H1 (cell line): ENCODE results near the gene FBXO8. TPM values are rescaled to one million over a fixed set of nuclear protein-coding genes. Genes with fewer than 3 reads are reported as not detected.

Experiments
- CTCF ChIA-PET: fragments of 300-600 bp; sonication (Branson Sonifier 250); formaldehyde crosslinking; loops from one replicate; lab custom pipeline; 2021; ENCODE audit not compliant: partially characterized antibody; lab: Charles Lee
- POLR2A ChIA-PET: fragments of 300-600 bp; sonication (Branson Sonifier 250); formaldehyde crosslinking; loops from one replicate; lab custom pipeline; 2021; ENCODE audit warnings: inconsistent platforms; ENCODE audit not compliant: partially characterized antibody; lab: Charles Lee
- DNase-seq, 2 experiments: peaks; one replicate each; pipeline versions ENCODE4 v3.0.0 to v3.0.0-alpha.2; 2010 to 2022; ENCODE audit warnings: low spot score in 2 of 2, low read depth in 1 of 2, mixed read lengths in 1 of 2
- FAIRE-seq: peaks from 2 replicates; lab custom pipeline; 2011; peaks lifted over from hg19 to GRCh38; lab: Jason Lieb, UNC
- H2AFZ ChIP-seq: 2 replicates; pipeline ENCODE4 v1.8.1; 2012; ENCODE audit warnings: low read length, inconsistent platforms
- H2AK5ac ChIP-seq: 2 replicates; pipeline ENCODE4 v1.6.1; 2013; ENCODE audit warnings: low read depth, low read length
- H2BK120ac ChIP-seq: replicated peaks from 2 replicates; pipeline ENCODE3; 2013; ENCODE audit warnings: low read depth, low read length, inconsistent platforms
- H2BK12ac ChIP-seq: 2 replicates; pipeline ENCODE4 v1.6.1; 2013; ENCODE audit warnings: low read depth, low read length
- H2BK15ac ChIP-seq: 2 replicates; pipeline ENCODE4 v1.6.1; 2013; ENCODE audit warnings: low read length
- H2BK20ac ChIP-seq: 2 replicates; pipeline ENCODE4 v1.6.1; 2013; ENCODE audit warnings: low read length
- H2BK5ac ChIP-seq: 2 replicates; pipeline ENCODE4 v1.6.1; 2013; ENCODE audit warnings: low read depth, low read length
- H3K14ac ChIP-seq: 2 replicates; pipeline ENCODE4 v1.6.1; 2013; ENCODE audit warnings: inconsistent platforms; ENCODE audit not compliant: insufficient read length
- H3K18ac ChIP-seq: 2 replicates; pipeline ENCODE4 v1.6.1; 2013; ENCODE audit warnings: low read length; ENCODE audit errors: extremely low read depth
- H3K23ac ChIP-seq: 2 replicates; pipeline ENCODE4 v1.6.1; 2013; ENCODE audit warnings: inconsistent platforms; ENCODE audit not compliant: insufficient read length
- H3K23me2 ChIP-seq: 2 replicates; pipeline ENCODE4 v1.6.1; 2013; ENCODE audit warnings: low read depth, low read length
- H3K27ac ChIP-seq: 2 replicates; pipeline ENCODE4 v1.6.1; 2011; ENCODE audit warnings: low read depth, low read length, inconsistent platforms
- H3K27me3 ChIP-seq, 4 experiments: replicated peaks in 1 of 4; 1 replicate in 1 of 4; 2 replicates in 3 of 4; pipeline versions ENCODE4 v1.6.1 to v1.8.1; 2011 to 2013; ENCODE audit warnings: low read length in 3 of 4, mild to moderate bottlenecking in 3 of 4, inconsistent platforms in 2 of 4, mixed read lengths in 2 of 4, moderate library complexity in 1 of 4; ENCODE audit not compliant: control insufficient read depth in 3 of 4, insufficient read depth in 3 of 4; ENCODE audit errors: extremely low read depth in 1 of 4
- H3K36me3 ChIP-seq, 4 experiments: 2 replicates each; pipeline versions ENCODE4 v1.6.1 to v1.8.1; 2011 to 2013; ENCODE audit warnings: mild to moderate bottlenecking in 4 of 4, low read length in 3 of 4, moderate library complexity in 2 of 4, control low read depth in 1 of 4, inconsistent platforms in 1 of 4; ENCODE audit not compliant: insufficient read depth in 4 of 4, control insufficient read depth in 2 of 4
- H3K4ac ChIP-seq: replicated peaks from 2 replicates; pipeline ENCODE3; 2013; ENCODE audit warnings: low read length, low read depth, mixed read lengths, inconsistent platforms; ENCODE audit not compliant: insufficient read length
- H3K4me1 ChIP-seq, 4 experiments: replicated peaks in 1 of 4; 1 replicate in 1 of 4; 2 replicates in 3 of 4; pipeline versions ENCODE4 v1.6.1 to v1.8.1; 2011 to 2013; ENCODE audit warnings: low read length in 3 of 4, inconsistent platforms in 2 of 4, mixed read lengths in 1 of 4; ENCODE audit not compliant: insufficient read depth in 4 of 4, control insufficient read depth in 3 of 4
- H3K4me2 ChIP-seq, 2 experiments: 2 replicates each; pipeline versions ENCODE4 v1.6.1 to v1.8.1; 2011 to 2013; ENCODE audit warnings: low read depth in 2 of 2, low read length in 2 of 2, control low read depth in 1 of 2, inconsistent platforms in 1 of 2, mild to moderate bottlenecking in 1 of 2; ENCODE audit not compliant: insufficient read depth in 1 of 2
- H3K4me3 ChIP-seq, 4 experiments: fragments of 200-600, 300-600 bp in 1 of 4; sonication (generic), shearing (Covaris generic), sonication (Bioruptor Twin) in 1 of 4; 2 replicates each; pipeline versions ENCODE4 v1.5.1 to v1.8.1; 2011 to 2016; ENCODE audit warnings: low read length in 4 of 4, low read depth in 3 of 4, control low read depth in 2 of 4, inconsistent platforms in 2 of 4, mild to moderate bottlenecking in 2 of 4, mixed read lengths in 1 of 4, moderate library complexity in 1 of 4; ENCODE audit not compliant: insufficient read depth in 2 of 4; ENCODE audit errors: extremely low read depth in 1 of 4
- H3K56ac ChIP-seq: replicated peaks from 2 replicates; pipeline ENCODE3; 2013; ENCODE audit warnings: low read depth, mild to moderate bottlenecking, mixed read lengths, low read length, inconsistent platforms; ENCODE audit not compliant: insufficient read length
- H3K79me1 ChIP-seq: 2 replicates; pipeline ENCODE4 v1.6.1; 2013; ENCODE audit warnings: low read depth, low read length, control low read depth
- H3K79me2 ChIP-seq, 2 experiments: 2 replicates each; pipeline versions ENCODE4 v1.6.1 to v1.8.1; 2012 to 2013; ENCODE audit warnings: low read length in 2 of 2, mild to moderate bottlenecking in 2 of 2, inconsistent platforms in 1 of 2; ENCODE audit not compliant: insufficient read depth in 2 of 2, control insufficient read depth in 1 of 2
- H3K9ac ChIP-seq, 4 experiments: replicated peaks in 1 of 4; 1 replicate in 1 of 4; 2 replicates in 3 of 4; pipeline versions ENCODE4 v1.6.1 to v1.8.1; 2011 to 2013; ENCODE audit warnings: low read depth in 3 of 4, low read length in 3 of 4, control low read depth in 2 of 4, mild to moderate bottlenecking in 2 of 4, moderate library complexity in 2 of 4, inconsistent platforms in 1 of 4; ENCODE audit errors: extremely low read depth in 1 of 4
- H3K9me3 ChIP-seq, 2 experiments: 2 replicates each; pipeline versions ENCODE4 v1.6.1 to v1.8.1; 2012 to 2013; ENCODE audit warnings: mild to moderate bottlenecking in 2 of 2, moderate library complexity in 2 of 2, control low read depth in 1 of 2, inconsistent platforms in 1 of 2, low read depth in 1 of 2, low read length in 1 of 2, mixed read lengths in 1 of 2; ENCODE audit not compliant: insufficient read depth in 2 of 2
- H4K20me1 ChIP-seq, 2 experiments: replicated peaks in 1 of 2; 2 replicates each; pipeline versions ENCODE3 to v1.8.1; 2011 to 2013; ENCODE audit warnings: inconsistent platforms in 2 of 2, low read length in 2 of 2, mild to moderate bottlenecking in 1 of 2; ENCODE audit not compliant: insufficient read depth in 2 of 2, control insufficient read depth in 1 of 2
- H4K5ac ChIP-seq: 2 replicates; pipeline ENCODE4 v1.6.1; 2013; ENCODE audit warnings: low read length, low read depth, mixed read lengths, inconsistent platforms; ENCODE audit not compliant: insufficient read length
- H4K8ac ChIP-seq: 2 replicates; pipeline ENCODE4 v1.8.0; 2013; ENCODE audit warnings: mild to moderate bottlenecking, moderate library complexity, low read length, inconsistent platforms; ENCODE audit not compliant: insufficient read depth; ENCODE audit errors: extremely low read depth
- H4K91ac ChIP-seq: replicated peaks from 2 replicates; pipeline ENCODE3; 2013; ENCODE audit warnings: low read length, mixed read lengths, inconsistent platforms; ENCODE audit not compliant: insufficient read length
- BACH1 ChIP-seq: IDR thresholded peaks from 2 replicates; pipeline ENCODE4 v1.6.1; 2012; ENCODE audit warnings: low read length, improper control_type of control experiment
- CTCF ChIP-seq, 3 experiments: IDR thresholded peaks; 1 replicate in 2 of 3; 2 replicates in 1 of 3; pipeline versions ENCODE4 v1.5.1 to v1.6.1; 2011; ENCODE audit warnings: low read length in 3 of 3, mild to moderate bottlenecking in 3 of 3, inconsistent platforms in 2 of 3, low read depth in 1 of 3, moderate library complexity in 1 of 3; ENCODE audit not compliant: insufficient read depth in 1 of 3; ENCODE audit errors: control extremely low read depth in 1 of 3
- FOSL1 ChIP-seq: IDR thresholded peaks from 2 replicates; pipeline ENCODE4 v1.6.1; 2011; ENCODE audit warnings: mild to moderate bottlenecking, low read depth, low read length, moderate library complexity; ENCODE audit not compliant: insufficient read depth
- POLR2A ChIP-seq, 2 experiments: IDR thresholded peaks; 1 replicate in 1 of 2; 2 replicates in 1 of 2; pipeline ENCODE4 v1.6.1; 2011; ENCODE audit warnings: low read depth in 2 of 2, low read length in 2 of 2, mild to moderate bottlenecking in 2 of 2; ENCODE audit errors: control extremely low read depth in 1 of 2
- WGBS, 2 experiments: shearing (Covaris generic) in 1 of 2; methylation state at CpG; one replicate each; pipeline versions ENCODE4 v1.1.6 to v1.1.7; 2013 to 2015; ENCODE audit warnings: low lambda C conversion rate in 2 of 2, mixed read lengths in 2 of 2, inconsistent platforms in 1 of 2, low coverage in 1 of 2, missing lambda C conversion rate in 1 of 2; ENCODE audit not compliant: insufficient replicate concordance in 2 of 2, insufficient coverage in 1 of 2, insufficient read length in 1 of 2; ENCODE audit errors: extremely low coverage in 1 of 2, missing lambda C conversion rate in 1 of 2; 5-methylcytosine and 5-hydroxymethylcytosine counted together
- polyA plus RNA-seq, 7 experiments: library from polyadenylated mRNA; depleted of rRNA in 3 of 7; stranded (reverse) in 5 of 7; unstranded in 2 of 7; fragments of >200 nt in 5 of 7; fragments of 200-250 nt in 2 of 7; gene quantifications; 1 replicate in 5 of 7; 2 replicates in 1 of 7; 4 replicates in 1 of 7; pipeline versions ENCODE4 v1.2.1 to v1.2.3, GENCODE V29; 2011 to 2013; ENCODE audit warnings: missing spikeins in 2 of 7, mixed read lengths in 2 of 7
- total RNA-seq: library from RNA; stranded (reverse); fragmentation: NEBNext Ultra II Directional; extraction: Animal tissue kit (Norgen Biotek cat#: 25700); gene quantifications from 2 replicates; pipeline ENCODE4 v1.2.1, GENCODE V29; 2021

The FBXO8 gene
- total and polyA plus RNA-seq, 2 of the 8 experiments (the other 6 are each of a cell fraction or from before 2014, with no cell fraction given): 5.1 to 7.5 TPM

GRCh38 chr4:174192943-174193342, 90.5 kb downstream of the FBXO8 start:
- no peak overlapping the region for H3K23ac ChIP-seq
- no peak overlapping the region for H3K4ac ChIP-seq
- H4K5ac ChIP-seq: no peak overlapping the region
- H3K18ac ChIP-seq: no peak overlapping the region
- H3K27me3 ChIP-seq: no peaks in the 10 kb centered on the region
- H3K9me3 ChIP-seq: no peaks in the 10 kb centered on the region
- 94% methylated on average over 4 of the region's 4 CpGs; no CpG with 5 or more reads in 1 of the 2 experiments for WGBS, 2 experiments
- no peak overlapping the region for H2BK20ac ChIP-seq
- H4K8ac ChIP-seq: no peak overlapping the region
- DNase-seq: no peak
- H2BK5ac ChIP-seq: no peak overlapping the region
- no peak for FAIRE-seq
- H3K79me2 ChIP-seq: no peaks in the 10 kb centered on the region
- CTCF ChIA-PET: interaction anchor here (3.3 kb wide), 1 partner anchor 30 kb away, joined by 11 read pairs; no protein-coding TSS in a partner anchor
- no peak overlapping the region for H2AFZ ChIP-seq
- H3K4me3 ChIP-seq: no peak overlapping the region
- no peak overlapping the region for H2AK5ac ChIP-seq
- H3K14ac ChIP-seq: no peak overlapping the region
- no peak overlapping the region for H2BK15ac ChIP-seq
- no peak overlapping the region for H3K9ac ChIP-seq
- no peak overlapping the region for H2BK120ac ChIP-seq
- H3K79me1 ChIP-seq: no peaks in the 10 kb centered on the region
- H2BK12ac ChIP-seq: no peak overlapping the region
- H3K4me2 ChIP-seq: no peak overlapping the region
- H3K27ac ChIP-seq: no peak overlapping the region
- no peaks in the 10 kb centered on the region for H3K36me3 ChIP-seq
- POLR2A ChIA-PET: no interaction called here
- H3K23me2 ChIP-seq: no peaks in the 10 kb centered on the region
- H3K4me1 ChIP-seq: no peaks in the 10 kb centered on the region
- no peak overlapping the region for H4K91ac ChIP-seq
- H4K20me1 ChIP-seq: no peaks in the 10 kb centered on the region
- TF ChIP-seq FOSL1: no peak
- TF ChIP-seq CTCF (IDR thresholded peaks at IDR 0.05; ENCODE audit: control extremely low read depth in 1 of 3, insufficient read depth in 1 of 3, low read depth in 1 of 3, low read length in 3 of 3): no peak
- TF ChIP-seq BACH1: no peak
- no peak for TF ChIP-seq POLR2A (IDR thresholded peaks at IDR 0.05; ENCODE audit: control extremely low read depth in 1 of 2, low read depth in 2 of 2, low read length in 2 of 2)
- H3K56ac ChIP-seq: no peak overlapping the region
